DMS79 (cell line): ENCODE results near the gene CRTAP.
"Not testable (repeated sequence)": the region's sequence is repeated elsewhere in the genome, so short reads cannot be mapped to it uniquely, and the experiment has no call there.

Experiments
- DNase-seq: peaks from one replicate; lab custom pipeline; 2025; lab: John Stamatoyannopoulos, UW

CRTAP gene

GRCh38 chr3:33100229-33100628 lies 13.6 kb upstream of the CRTAP start:
- no peak for DNase-seq

- DNase-seq: no peak
Observed at GRCh38 chr3:33103034-33103433, 10.8 kb upstream of the CRTAP start.

GRCh38 chr3:33103480-33103879 lies 10.3 kb upstream of the CRTAP start:
- DNase-seq: no peak

GRCh38 chr3:33104803-33105202 lies 9.0 kb upstream of the CRTAP start:
- DNase-seq: no peak

GRCh38 chr3:33105341-33105948 lies 8.4 kb upstream of the CRTAP start:
- no peak for DNase-seq

- not testable (repeated sequence) for DNase-seq
Observed at GRCh38 chr3:33106854-33107253, 7.0 kb upstream of the CRTAP start.

GRCh38 chr3:33111581-33111980 lies 2.2 kb upstream of the CRTAP start:
- DNase-seq: no peak

GRCh38 chr3:33114622-33115023 lies 809 bp downstream of the CRTAP start:
- no peak for DNase-seq

GRCh38 chr3:33115024-33115768 lies 1.4 kb downstream of the CRTAP start:
- DNase-seq: no peak

GRCh38 chr3:33117461-33117860 lies 3.6 kb downstream of the CRTAP start:
- DNase-seq: no peak

GRCh38 chr3:33119891-33120290 lies 6.1 kb downstream of the CRTAP start:
- no peak for DNase-seq

GRCh38 chr3:33122991-33123390 lies 9.2 kb downstream of the CRTAP start:
- DNase-seq: no peak

- no peak for DNase-seq
Observed at GRCh38 chr3:33124638-33125037, 10.8 kb downstream of the CRTAP start.

GRCh38 chr3:33125840-33126239 lies 12.0 kb downstream of the CRTAP start:
- no peak for DNase-seq

GRCh38 chr3:33128706-33129105 lies 14.9 kb downstream of the CRTAP start:
- DNase-seq: no peak

- no peak for DNase-seq
Observed at GRCh38 chr3:33130144-33130543, 16.3 kb downstream of the CRTAP start.

GRCh38 chr3:33131331-33132018 lies 17.7 kb downstream of the CRTAP start:
- DNase-seq: no peak

GRCh38 chr3:33132019-33132360 lies 18.2 kb downstream of the CRTAP start:
- no peak for DNase-seq

GRCh38 chr3:33134026-33134625 lies 20.3 kb downstream of the CRTAP start:
- no peak for DNase-seq

- DNase-seq: no peak
Observed at GRCh38 chr3:33137691-33138090, 23.9 kb downstream of the CRTAP start.

GRCh38 chr3:33139006-33139623 lies 25.3 kb downstream of the CRTAP start:
- DNase-seq: not testable (repeated sequence)

GRCh38 chr3:33139996-33140395 lies 26.2 kb downstream of the CRTAP start:
- no peak for DNase-seq
